ENCODE results near the gene STARD8. TPM values are rescaled to one million over a fixed set of nuclear protein-coding genes. Genes with fewer than 3 reads are reported as not detected.
"Not testable (repeated sequence)": the region's sequence is repeated elsewhere in the genome, so short reads cannot be mapped to it uniquely, and the experiment has no call there.

The STARD8 gene
- total and polyA plus RNA-seq, 10 donors = 1.9 to 35.2 (median 20.4) TPM

- Histone ChIP-seq H3K9me3 (no peaks in the 10 kb centered on the region), H3K27ac (no peak overlapping the region), H3K4me1 (no peaks in the 10 kb centered on the region), H3K27me3 (replicated peaks in 1 of 7) (no peaks in the 10 kb centered on the region), H3K36me3 (no peaks in the 10 kb centered on the region), H3K4me3 (no peak overlapping the region)
- TF ChIP-seq POLR2A (IDR thresholded peaks at IDR 0.05) (no peak), CTCF (IDR thresholded peaks at IDR 0.05 in 8 of 11, conservative IDR thresholded peaks at IDR 0.05 in 3 of 11) (no peak), POLR2AphosphoS5 (IDR thresholded peaks at IDR 0.05) (no peak)
- DNase-seq = no peak
- intact Hi-C loops (cut with DNase I; ENCODE audit: low total_unique reads) = no loop called here
- 50 to 78% (median 56%) methylated on average over 2 to 3 of the region's 3 CpGs for WGBS, 5 donors
Observed at GRCh38 chrX:68654693-68655092, 7.2 kb downstream of the STARD8 start.

- H3K4me3 ChIP-seq; H3K27me3 ChIP-seq (replicated peaks in 1 of 7); H3K36me3 ChIP-seq; DNase-seq; H3K9me3 ChIP-seq; H3K4me1 ChIP-seq; H3K27ac ChIP-seq; intact Hi-C loops (cut with DNase I; ENCODE audit: low total_unique reads): not testable (repeated sequence)
- WGBS, 5 donors = 89 to 97% (median 90%) methylated on average over 4 of the region's 4 CpGs
Observed at GRCh38 chrX:68656473-68656872, 9.0 kb downstream of the STARD8 start.

GRCh38 chrX:68658530-68658929 lies 11.1 kb downstream of the STARD8 start:
- TF ChIP-seq POLR2AphosphoS5 (IDR thresholded peaks at IDR 0.05) (no peak), POLR2A (IDR thresholded peaks at IDR 0.05) (no peak), CTCF (IDR thresholded peaks at IDR 0.05 in 8 of 11, conservative IDR thresholded peaks at IDR 0.05 in 3 of 11) (no peak)
- 54 to 83% (median 69%) methylated on average over 2 to 3 of the region's 3 CpGs for WGBS, 5 donors
- DNase-seq = no peak
- Histone ChIP-seq H3K9me3 (no peaks in the 10 kb centered on the region), H3K27ac (peak overlapping the region in 1 of 8 donors; percentile 21), H3K4me1 (no peaks in the 10 kb centered on the region), H3K4me3 (no peak overlapping the region), H3K36me3 (no peaks in the 10 kb centered on the region), H3K27me3 (replicated peaks in 1 of 7) (no peaks in the 10 kb centered on the region)
- intact Hi-C loops (cut with DNase I; ENCODE audit: low total_unique reads) = no loop called here

DNA sequence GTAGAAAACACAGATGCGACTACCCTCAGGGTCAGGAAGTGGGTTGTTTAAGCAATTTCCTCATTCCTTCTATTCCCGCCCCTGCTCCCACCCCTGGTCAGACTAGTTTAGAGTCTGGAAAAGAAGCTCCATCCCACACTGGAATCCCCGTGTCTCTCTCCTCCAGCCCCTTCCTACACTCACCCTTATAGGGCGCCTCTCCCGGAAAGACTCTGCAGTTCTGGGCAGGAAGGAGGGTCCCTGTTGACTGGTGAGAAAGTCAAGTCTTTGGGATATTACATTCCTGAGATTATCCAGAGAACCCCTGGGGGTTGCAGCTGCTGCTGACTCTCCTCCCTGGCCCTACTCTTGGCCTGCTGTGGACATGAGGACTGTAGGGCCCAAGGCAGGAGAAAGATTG lies 11.9 kb downstream of the STARD8 start:
- intact Hi-C loops (cut with DNase I; ENCODE audit: low total_unique reads) = no loop called here
- 31 to 49% (median 48%) methylated on average over 5 of the region's 5 CpGs for WGBS, 5 donors
- H3K27me3 ChIP-seq (replicated peaks in 1 of 7) = no peaks in the 10 kb centered on the region

More for the DNA sequence above, 11.9 kb downstream of the STARD8 start:
- no peak for DNase-seq
- no peak for TF ChIP-seq CTCF (IDR thresholded peaks at IDR 0.05 in 8 of 11, conservative IDR thresholded peaks at IDR 0.05 in 3 of 11)
- no peak for TF ChIP-seq POLR2A (IDR thresholded peaks at IDR 0.05)
- TF ChIP-seq POLR2AphosphoS5 (IDR thresholded peaks at IDR 0.05) = no peak
- H3K27ac ChIP-seq = no peak overlapping the region
- no peaks in the 10 kb centered on the region for H3K36me3 ChIP-seq
- no peaks in the 10 kb centered on the region for H3K4me1 ChIP-seq
- H3K4me3 ChIP-seq = no peak overlapping the region
- no peaks in the 10 kb centered on the region for H3K9me3 ChIP-seq
